ENCODE data around the gene ZBTB20.
"Not testable (repeated sequence)": the region's sequence is repeated elsewhere in the genome, so short reads cannot be mapped to it uniquely, and the experiment has no call there.

Gene ZBTB20

GRCh38 chr3:114812541-114813238, 334.4 kb downstream of the ZBTB20 start:
- not testable (repeated sequence) for DNase-seq

- no peak for DNase-seq
Measured at GRCh38 chr3:114809668-114810413, 337.2 kb downstream of the ZBTB20 start.

- no peak for DNase-seq
Measured at GRCh38 chr3:114804099-114804498, 343.0 kb downstream of the ZBTB20 start.

- DNase-seq, result no peak
Measured at GRCh38 chr3:114803042-114803695, 343.9 kb downstream of the ZBTB20 start.

GRCh38 chr3:114800272-114801031, 346.6 kb downstream of the ZBTB20 start:
- DNase-seq, result no peak

- DNase-seq, result no peak
Measured at GRCh38 chr3:114799816-114800215, 347.3 kb downstream of the ZBTB20 start.

- DNase-seq, result no peak
Measured at GRCh38 chr3:114796796-114797195, 350.3 kb downstream of the ZBTB20 start.

GRCh38 chr3:114794894-114795630, 352.0 kb downstream of the ZBTB20 start:
- DNase-seq, result no peak

GRCh38 chr3:114792159-114792918, 354.7 kb downstream of the ZBTB20 start:
- no peak for DNase-seq

GRCh38 chr3:114790752-114791151, 356.3 kb downstream of the ZBTB20 start:
- no peak for DNase-seq

GRCh38 chr3:114789803-114790202, 357.3 kb downstream of the ZBTB20 start:
- no peak for DNase-seq

- DNase-seq, result no peak
Measured at GRCh38 chr3:114775395-114775794, 371.7 kb downstream of the ZBTB20 start.

GRCh38 chr3:114770874-114771273, 376.2 kb downstream of the ZBTB20 start:
- peak; percentile 37 for DNase-seq

- DNase-seq, result no peak
Measured at GRCh38 chr3:114764056-114764492, 383.0 kb downstream of the ZBTB20 start.

- no peak for DNase-seq
Measured at GRCh38 chr3:114762144-114762543, 384.9 kb downstream of the ZBTB20 start.

GRCh38 chr3:114760679-114761078, 386.4 kb downstream of the ZBTB20 start:
- no peak for DNase-seq

- peak; percentile 62 for DNase-seq
Measured at GRCh38 chr3:114758831-114759699, 388.0 kb downstream of the ZBTB20 start.

- DNase-seq, result no peak
Measured at GRCh38 chr3:114756506-114757279, 390.4 kb downstream of the ZBTB20 start.

GRCh38 chr3:114746502-114746901, 400.6 kb downstream of the ZBTB20 start:
- no peak for DNase-seq

Measured in NCI-H226 (cell line).